Activated CD8-positive, alpha-beta memory T cell treated with anti-CD3 and anti-CD28 coated beads, Interleukin-2, amount 10 ng/mL, durations not matched to agents 7 days and 5 days (primary cell): ENCODE measurements around the gene COASY. TPM values are rescaled to one million over a fixed set of nuclear protein-coding genes. Genes with fewer than 3 reads are reported as not detected.

Experiments used
- microRNA-seq: library from miRNA; unstranded; fragments of <30 nt; microRNA quantifications from one replicate; pipeline ENCODE4 v1.2.0, GENCODE V29; 2022
- total RNA-seq, 2 experiments: library from RNA; stranded (reverse); gene quantifications; one replicate each; pipeline ENCODE4 v1.2.3, GENCODE V29; 2021

COASY gene
- total RNA-seq, 2 experiments from 2014 or later: 95.9 to 108 TPM

Small RNAs within 50 kb of the gene (microRNA-seq; reads per million reads assigned to microRNA genes)
- not detected for gene MIR5010

Other genes starting within 250 kb of the COASY start
- gene STAT3, start 173.7 kb upstream of the COASY start, total RNA-seq: 10 to 100 TPM; 90.5 to 97.6 TPM
- 1 to 10 TPM in 1 of 2 experiments, under 1 TPM in 1; 0.66 to 1.3 TPM for gene CAVIN1, start 138.9 kb upstream of the COASY start, total RNA-seq
- 1 to 10 TPM; 4.6 to 6.0 TPM for gene ATP6V0A1, start 103.3 kb upstream of the COASY start, total RNA-seq
- 10 to 100 TPM; 18.2 to 19.4 TPM for gene NAGLU, start 25.9 kb upstream of the COASY start, total RNA-seq
- 1 to 10 TPM in 1 of 2 experiments, under 1 TPM in 1; 0.70 to 1.1 TPM for gene HSD17B1, start 9.2 kb upstream of the COASY start, total RNA-seq
- gene MLX, start 5.0 kb downstream of the COASY start, total RNA-seq: 10 to 100 TPM; 54.8 to 60.4 TPM
- 10 to 100 TPM; 24.4 to 25.5 TPM for gene PSMC3IP, start 15.6 kb downstream of the COASY start, total RNA-seq
- gene RETREG3, start 47.2 kb downstream of the COASY start, total RNA-seq: 10 to 100 TPM; 46.7 to 54.2 TPM
- gene TUBG1, start 47.5 kb downstream of the COASY start, total RNA-seq: 100 to 1,000 TPM in 1 of 2 experiments, 10 to 100 TPM in 1; 92.3 to 103 TPM
- 10 to 100 TPM; 13.5 to 14.6 TPM for gene TUBG2, start 97.1 kb downstream of the COASY start, total RNA-seq
- gene PLEKHH3, start 114.8 kb downstream of the COASY start, total RNA-seq: 1 to 10 TPM; 1.3 to 1.4 TPM
- gene CCR10, start 119.7 kb downstream of the COASY start, total RNA-seq: under 1 TPM in 1 of 2 experiments, not detected in 1; 0.45 TPM
- gene CNTNAP1, start 120.4 kb downstream of the COASY start, total RNA-seq: 1 to 10 TPM in 1 of 2 experiments, under 1 TPM in 1; 0.61 to 1.9 TPM
- gene EZH1, start 182.9 kb downstream of the COASY start, total RNA-seq: 10 to 100 TPM; 39.9 to 46.5 TPM
- gene RAMP2, start 199.1 kb downstream of the COASY start, total RNA-seq: not detected
- gene VPS25, start 211.3 kb downstream of the COASY start, total RNA-seq: 10 to 100 TPM; 62.8 to 77.8 TPM
- under 1 TPM; 0.20 to 0.59 TPM for gene WNK4, start 218.5 kb downstream of the COASY start, total RNA-seq
- 10 to 100 TPM; 43.7 to 48.2 TPM for gene COA3, start 236.6 kb downstream of the COASY start, total RNA-seq
- gene CNTD1, start 236.7 kb downstream of the COASY start, total RNA-seq: not detected